GM12878 (cell line): Measurements from ENCODE around the gene TMED10. TPM values are rescaled to one million over a fixed set of nuclear protein-coding genes. Genes with fewer than 3 reads are reported as not detected.

Source experiments
- ATAC-seq: fragments of 200-7000 bp; cut with Tn5 transposase; 3 replicates; pipeline ENCODE4 v1.9.1; 2020; ENCODE audit warnings: mild to moderate bottlenecking, moderate library complexity
- BruUV-seq: library from RNA; stranded (reverse); fragments of 400-500 nt; replicated peaks from 2 replicates; lab custom pipeline; 2021; lab: Mats Ljungman, UMichigan
- CTCF ChIA-PET: fragments of 300-600 bp; sonication (Branson Sonifier 250); formaldehyde crosslinking; extraction: SDS; loops from one replicate; lab custom pipeline; 2021; ENCODE audit warnings: inconsistent platforms; lab: Yijun Ruan, JAX
- POLR2A ChIA-PET: fragments of 350-600 bp; formaldehyde crosslinking; extraction: SDS; loops from one replicate; lab custom pipeline; 2021; ENCODE audit warnings: inconsistent platforms; lab: Charles Lee
- RAD21 ChIA-PET: fragments of 300-600 bp; sonication (Branson Sonifier 250); formaldehyde crosslinking; loops from one replicate; lab custom pipeline; 2023; ENCODE audit warnings: antibody characterized with exemption; ENCODE audit not compliant: unreplicated experiment; lab: Charles Lee
- SMC1A ChIA-PET: fragments of 300-600 bp; sonication (Branson Sonifier 250); formaldehyde crosslinking; loops from one replicate; lab custom pipeline; 2023; ENCODE audit not compliant: unreplicated experiment, uncharacterized antibody; lab: Charles Lee
- DNase-seq: peaks from one replicate; pipeline ENCODE4 v3.0.0-alpha.2; 2011; ENCODE audit warnings: low read depth, low spot score
- FAIRE-seq: peaks from 3 replicates; lab custom pipeline; 2011; peaks lifted over from hg19 to GRCh38; lab: Jason Lieb, UNC
- H2AFZ ChIP-seq: 2 replicates; pipeline ENCODE4 v1.6.0; 2011; ENCODE audit warnings: low read depth, low read length, control low read depth; ENCODE audit not compliant: control insufficient read depth
- H3K27ac ChIP-seq: 2 replicates; pipeline ENCODE4 v1.5.1; 2011; ENCODE audit warnings: control low read depth; ENCODE audit not compliant: control insufficient read depth, insufficient read depth
- H3K27me3 ChIP-seq, 2 experiments: replicated peaks in 1 of 2; 2 replicates each; pipeline versions ENCODE4 v1.6.0 to v1.6.1; 2011; ENCODE audit warnings: low read length in 1 of 2; ENCODE audit not compliant: control insufficient read depth in 2 of 2, insufficient read depth in 2 of 2
- H3K36me3 ChIP-seq, 2 experiments: 2 replicates each; pipeline ENCODE4 v1.5.1; 2011; ENCODE audit warnings: low read length in 1 of 2; ENCODE audit not compliant: control insufficient read depth in 2 of 2, insufficient read depth in 2 of 2
- H3K4me1 ChIP-seq: 2 replicates; pipeline ENCODE4 v1.6.1; 2011; ENCODE audit warnings: mild to moderate bottlenecking, low read length, moderate library complexity, mixed read lengths; ENCODE audit not compliant: control insufficient read depth, insufficient read depth
- H3K4me2 ChIP-seq: 2 replicates; pipeline ENCODE4 v1.6.0; 2011; ENCODE audit warnings: control low read depth; ENCODE audit not compliant: control insufficient read depth, insufficient read depth
- H3K4me3 ChIP-seq: fragments of 200-600 bp; sonication (generic); 2 replicates; pipeline ENCODE4 v1.5.1; 2016
- H3K79me2 ChIP-seq: 2 replicates; pipeline ENCODE4 v1.6.0; 2011; ENCODE audit warnings: low read length; ENCODE audit not compliant: control insufficient read depth, insufficient read depth
- H3K9ac ChIP-seq: 2 replicates; pipeline ENCODE4 v1.8.0; 2011; ENCODE audit warnings: low read length, control low read depth, mixed read lengths; ENCODE audit not compliant: control insufficient read depth, insufficient read depth
- H3K9me3 ChIP-seq: replicated peaks from 3 replicates; pipeline ENCODE4 v1.5.1; 2011; ENCODE audit warnings: mild to moderate bottlenecking, low read length; ENCODE audit not compliant: control insufficient read depth, insufficient read depth
- H4K20me1 ChIP-seq: 2 replicates; pipeline ENCODE4 v1.6.0; 2011; ENCODE audit not compliant: control insufficient read depth, insufficient read depth
- BCLAF1 ChIP-seq: fragments of 450-650 bp; IDR thresholded peaks from 2 replicates; pipeline ENCODE4 v1.6.1; 2017; ENCODE audit warnings: antibody characterized with exemption, mild to moderate bottlenecking, moderate library complexity
- HSF1 ChIP-seq: fragments of 150-350 bp; IDR thresholded peaks from 2 replicates; pipeline ENCODE4 v1.6.1; 2014; ENCODE audit warnings: mild to moderate bottlenecking, low read depth, low read length
- MEF2A ChIP-seq: IDR thresholded peaks from 2 replicates; pipeline ENCODE4 v1.6.1; 2011; ENCODE audit warnings: low read depth, mild to moderate bottlenecking, low read length, moderate library complexity; ENCODE audit not compliant: insufficient read depth
- NBN ChIP-seq: fragments of 450-650 bp; IDR thresholded peaks from 2 replicates; pipeline ENCODE4 v1.6.1; 2016
- NKRF ChIP-seq: fragments of 450-650 bp; conservative IDR thresholded peaks from 2 replicates; pipeline ENCODE4 v1.6.1; 2017; ENCODE audit warnings: mild to moderate bottlenecking, moderate library complexity
- RUNX3 ChIP-seq: IDR thresholded peaks from 2 replicates; pipeline ENCODE4 v1.6.1; 2012; ENCODE audit warnings: low read length, inconsistent platforms
- WGBS: methylation state at CpG from one replicate; pipeline ENCODE4 v1.1.6; 2016; ENCODE audit warnings: low lambda C conversion rate; ENCODE audit not compliant: insufficient replicate concordance, insufficient coverage; ENCODE audit errors: missing lambda C conversion rate; 5-methylcytosine and 5-hydroxymethylcytosine counted together
- in situ Hi-C: fragments of 300-500 bp; cut with MboI; formaldehyde crosslinking; loops from 9 replicates; pipeline ENCODE4 v1.14.3; 2018; ENCODE audit warnings: mixed read lengths
- intact Hi-C: fragments of 100-400 bp; cut with micrococcal nuclease; formaldehyde crosslinking; loops from one replicate; pipeline ENCODE4 v1.14.2; 2022; ENCODE audit not compliant: unreplicated experiment
- polyA plus RNA-seq, 11 experiments: library from polyadenylated mRNA; depleted of rRNA in 4 of 11; unstranded in 6 of 11; stranded (reverse) in 5 of 11; fragments of >200 nt; fragmentation: Nextera tagmentation in 4 of 11; fragmentation: Illumina TruSeq in 1 of 11; extraction: Ambion mirVana in 4 of 11; extraction: Trizol in 1 of 11; gene quantifications; 1 replicate in 1 of 11; 2 replicates in 10 of 11; pipeline versions ENCODE4 v1.2.1 to v1.2.3, GENCODE V29; 2011 to 2016; ENCODE audit warnings: inconsistent platforms in 2 of 11, missing spikeins in 2 of 11, low read depth in 1 of 11
- total RNA-seq, 4 experiments: library from RNA; depleted of rRNA in 3 of 4; stranded (reverse); fragments of >200 nt in 3 of 4; fragmentation: Illumina TruSeq in 1 of 4; extraction: Trizol in 1 of 4; gene quantifications; 2 replicates each; pipeline versions ENCODE4 v1.2.1 to v1.2.3, GENCODE V29; 2013 to 2021

Gene TMED10
- total and polyA plus RNA-seq, 10 of the 15 experiments (the other 5 are each of a cell fraction or from before 2014, with no cell fraction given), result 99.8 to 270 (median 180) TPM

DNA sequence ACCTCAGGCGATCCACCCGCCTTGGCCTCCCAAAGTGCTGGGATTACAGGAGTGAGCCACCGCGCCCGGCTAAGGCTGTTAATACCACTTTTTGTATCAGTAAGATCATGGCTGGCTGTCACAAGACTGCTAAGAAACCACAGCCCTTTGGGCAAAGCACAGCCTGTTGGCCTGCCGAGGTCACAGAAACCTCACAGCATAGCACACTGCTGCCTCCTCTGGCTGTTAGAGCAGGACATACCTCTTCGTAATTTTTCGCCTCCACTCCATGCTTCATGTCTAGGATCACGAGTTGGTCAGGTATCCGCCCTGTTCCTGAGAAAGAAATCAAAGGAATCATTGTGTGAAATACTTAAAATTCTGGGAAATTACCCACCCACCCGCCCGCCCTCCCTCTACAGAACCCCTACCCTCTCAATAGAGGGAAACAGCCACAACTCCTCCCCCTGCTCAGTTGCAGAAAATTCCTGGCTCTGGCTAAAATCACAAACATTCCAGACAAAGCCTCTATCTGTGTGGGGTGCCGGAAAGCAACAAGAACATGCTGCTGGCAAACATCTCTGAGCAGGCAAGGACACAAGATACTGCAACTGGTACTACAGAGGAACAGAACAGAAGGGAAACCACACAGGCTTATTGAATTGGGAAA lies 28.9 kb downstream of the TMED10 start (continued):
- no peak for TF ChIP-seq MEF2A
- no peak for TF ChIP-seq HSF1
- no peak for TF ChIP-seq BCLAF1
- no peak for TF ChIP-seq NBN

DNA sequence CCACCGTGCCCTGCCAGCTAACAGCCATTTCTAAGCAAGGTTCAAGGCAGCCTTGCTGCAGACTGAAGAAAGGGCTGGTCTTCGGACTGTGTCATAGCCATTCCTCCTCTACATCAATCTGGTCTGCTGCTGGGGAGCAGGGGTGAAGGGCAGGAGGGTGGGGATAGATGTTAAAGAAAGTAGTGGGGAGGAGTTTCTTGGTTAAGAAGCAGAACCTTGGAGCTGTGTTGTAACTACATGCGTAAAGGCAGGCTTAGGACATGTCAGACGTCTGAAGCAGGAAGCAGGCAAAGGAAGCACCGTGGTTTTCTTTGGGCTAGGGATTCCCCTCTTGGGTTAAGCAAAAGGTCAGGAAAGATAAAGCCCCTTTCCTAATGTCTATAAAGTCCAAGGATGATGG lies 31.5 kb downstream of the TMED10 start:
- no peaks in the 10 kb centered on the region for H4K20me1 ChIP-seq
- no peak overlapping the region for H3K4me3 ChIP-seq
- intact Hi-C loops (no loop called here), in situ Hi-C loops (no loop called here)
- H3K27ac ChIP-seq, result peak overlapping the region; percentile 38
- no peak overlapping the region for H3K4me2 ChIP-seq
- H3K9me3 ChIP-seq, result no peaks in the 10 kb centered on the region
- H3K27me3 ChIP-seq, result no peaks in the 10 kb centered on the region
- POLR2A ChIA-PET, result interaction anchor here (0.8 kb wide), 1 partner anchor 24 kb away, joined by 3 read pairs; no protein-coding TSS in a partner anchor
- DNase-seq, result no peak
- peaks cover 8% of the 10 kb centered on the region for H3K79me2 ChIP-seq
- SMC1A ChIA-PET, result interaction anchor here (0.8 kb wide), 1 partner anchor 117 kb away, joined by 3 read pairs; no protein-coding TSS in a partner anchor
- no peak overlapping the region for H3K9ac ChIP-seq
- TF ChIP-seq NKRF (no peak), RUNX3 (peak; percentile 30; the same call in 1 of the 2 replicates)
- CTCF ChIA-PET, result interaction anchor here (1.1 to 1.6 kb wide), 2 partner anchors 13 to 28 kb away, joined by 3 to 5 read pairs; no protein-coding TSS in a partner anchor
- no peak for ATAC-seq
- WGBS, result 57% methylated on average over 5 of the region's 5 CpGs
- H2AFZ ChIP-seq, result no peak overlapping the region
- no peak for FAIRE-seq
- peaks cover 4% of the 10 kb centered on the region for H3K4me1 ChIP-seq
- no TSS peak for BruUV-seq
- RAD21 ChIA-PET, result no interaction called here
- H3K36me3 ChIP-seq, result peaks cover 4 to 11% of the 10 kb centered on the region in 2 experiments; a peak in 3 of 4 replicates
